ENCODE measurements around the gene ZNF780A.

- TF ChIP-seq CTCF (IDR thresholded peaks at IDR 0.05) (no peak), EP300 (IDR thresholded peaks at IDR 0.05) (no peak), POLR2A (IDR thresholded peaks at IDR 0.05) (no peak)
Measured at GRCh38 chr19:40025938-40026596, 64.7 kb downstream of the ZNF780A start.

All from tibial nerve (tissue), 4 donors.